GM18517 (cell line): Measurements from ENCODE around the gene MLYCD.
A peak's percentile ranks its signal among the peaks of the same experiment; 100 is the strongest.

Experiments used
- ATAC-seq: cut with Tn5 transposase; IDR thresholded peaks from one replicate; pipeline ENCODE4 v1.9.1; 2021; ENCODE audit warnings: mild to moderate bottlenecking, moderate library complexity; ENCODE audit not compliant: unreplicated experiment

The MLYCD gene

GRCh38 chr16:83899272-83899897 lies 470 bp downstream of the MLYCD start:
- peak; percentile 59 for ATAC-seq

DNA sequence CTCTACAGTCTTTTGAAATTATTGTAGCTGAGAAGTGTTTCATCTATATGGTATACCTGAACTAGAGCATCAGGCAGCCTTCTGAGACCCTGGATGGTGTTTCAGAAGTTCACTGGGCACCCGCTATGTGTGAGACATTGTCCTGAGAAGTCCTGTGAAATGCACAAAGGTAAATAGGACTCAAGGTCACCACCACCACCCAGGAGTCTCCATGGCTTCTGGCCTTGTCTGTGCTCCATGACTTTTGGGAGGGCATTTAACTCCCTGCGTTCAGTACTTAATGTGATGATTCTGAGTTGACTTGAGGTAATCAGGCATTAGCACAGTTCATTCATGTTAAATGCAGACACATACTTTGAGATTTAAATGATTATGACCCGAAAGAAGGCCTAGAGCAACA lies 1.1 kb downstream of the MLYCD start:
- ATAC-seq, result no peak

GRCh38 chr16:83900571-83900970 lies 1.7 kb downstream of the MLYCD start:
- no peak for ATAC-seq

DNA sequence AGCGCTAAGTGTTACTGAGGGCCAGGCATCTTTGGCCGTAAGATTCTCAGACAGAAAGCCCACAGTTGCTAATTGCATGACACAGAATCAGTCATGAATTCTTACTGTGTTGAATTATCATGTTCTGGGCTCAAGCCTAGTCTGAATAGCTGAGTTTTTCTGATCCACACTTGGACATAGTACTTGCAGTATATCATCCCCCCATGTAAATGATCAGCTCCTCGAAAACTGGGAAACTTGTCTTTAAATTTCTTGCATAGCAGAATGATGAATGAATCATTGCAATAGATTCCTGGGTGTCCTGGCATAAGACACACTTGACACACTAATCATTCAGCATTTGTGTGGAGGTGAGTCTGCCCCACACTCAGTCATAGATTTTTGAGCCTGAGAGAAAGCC lies 2.2 kb downstream of the MLYCD start:
- no peak for ATAC-seq

DNA sequence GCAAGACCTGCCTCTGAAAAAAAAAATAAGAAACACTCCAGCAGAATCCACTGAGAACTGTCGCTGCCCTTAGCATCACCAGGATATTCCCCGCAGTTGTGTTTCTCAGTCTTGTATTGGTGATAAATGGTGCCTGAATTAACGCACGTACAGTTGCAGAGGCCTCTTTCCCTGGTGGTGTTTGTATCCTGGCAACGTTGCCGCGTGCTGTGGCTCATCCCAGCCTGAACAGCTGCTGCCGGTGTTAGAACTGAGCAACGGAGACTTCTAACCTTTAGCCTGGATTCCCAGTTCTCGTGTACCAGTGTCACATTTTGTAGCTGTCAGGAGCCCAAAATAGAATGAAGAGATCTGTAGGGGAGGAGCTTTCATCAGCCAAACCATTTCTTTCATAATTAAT lies 4.8 kb downstream of the MLYCD start:
- no peak for ATAC-seq

- ATAC-seq, result no peak
These were observed 7.8 kb downstream of the MLYCD start for GRCh38 chr16:83906683-83907082.

DNA sequence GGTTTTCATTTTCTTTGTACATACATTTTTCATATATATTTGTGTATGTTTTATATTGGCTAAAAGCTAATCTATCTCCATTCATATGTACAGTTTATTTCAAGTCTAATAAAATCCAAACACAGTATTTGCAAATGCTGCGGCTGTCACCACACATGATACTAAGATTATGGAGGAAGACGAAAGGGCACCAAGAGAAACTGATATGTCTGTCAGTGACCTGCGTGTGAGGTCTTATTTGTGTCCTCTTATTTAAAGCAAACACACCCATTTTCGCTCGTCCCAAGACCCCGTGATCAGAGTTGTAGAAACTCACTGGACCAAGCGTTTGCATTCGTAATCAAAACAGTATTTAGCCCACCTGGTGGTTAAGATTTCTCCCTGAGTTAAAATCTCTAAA lies 8.2 kb downstream of the MLYCD start:
- no peak for ATAC-seq

- no peak for ATAC-seq
These were observed 8.8 kb downstream of the MLYCD start for GRCh38 chr16:83907631-83908250.

GRCh38 chr16:83908798-83909197 lies 9.9 kb downstream of the MLYCD start:
- ATAC-seq, result no peak

GRCh38 chr16:83911290-83911689 lies 12.4 kb downstream of the MLYCD start:
- ATAC-seq, result no peak

- ATAC-seq, result no peak
These were observed 13.8 kb downstream of the MLYCD start for GRCh38 chr16:83912519-83913244.

DNA sequence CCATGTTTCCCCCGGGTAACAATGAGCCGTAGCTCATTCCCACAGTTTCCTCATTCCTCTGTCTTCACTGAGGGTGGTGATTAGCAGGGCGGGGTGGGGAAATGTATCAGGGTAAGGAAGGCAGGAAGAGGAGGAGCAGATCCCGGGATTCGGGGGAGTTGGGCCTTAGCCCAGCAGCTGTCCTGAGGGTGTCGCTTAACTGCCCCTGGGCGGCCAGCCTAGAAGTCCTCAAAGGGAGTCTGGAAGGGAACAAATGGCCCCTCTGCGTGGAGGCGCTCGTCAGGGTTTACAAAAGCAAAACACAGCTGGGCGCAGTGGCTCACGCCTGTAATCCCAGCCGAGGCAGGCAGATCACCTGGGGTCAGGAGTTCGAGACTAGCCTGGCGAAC lies 14.3 kb downstream of the MLYCD start:
- no peak for ATAC-seq

GRCh38 chr16:83914091-83914710 lies 15.3 kb downstream of the MLYCD start:
- no peak for ATAC-seq

DNA sequence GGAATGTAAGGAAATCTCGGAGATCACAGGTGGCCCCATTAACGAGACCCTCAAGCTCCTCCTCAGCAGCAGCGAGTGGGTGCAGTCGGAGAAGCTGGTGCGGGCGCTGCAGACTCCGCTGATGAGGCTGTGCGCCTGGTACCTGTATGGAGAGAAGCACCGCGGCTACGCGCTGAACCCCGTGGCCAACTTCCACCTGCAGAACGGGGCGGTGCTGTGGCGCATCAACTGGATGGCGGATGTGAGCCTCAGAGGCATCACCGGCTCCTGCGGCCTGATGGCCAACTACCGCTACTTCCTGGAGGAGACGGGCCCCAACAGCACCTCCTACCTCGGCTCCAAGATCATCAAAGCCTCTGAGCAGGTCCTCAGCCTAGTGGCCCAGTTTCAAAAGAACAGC lies 16.2 kb downstream of the MLYCD start:
- ATAC-seq, result no peak

- no peak for ATAC-seq
These were observed 16.6 kb downstream of the MLYCD start for GRCh38 chr16:83915491-83915890.

- no peak for ATAC-seq
These were observed 18.5 kb downstream of the MLYCD start for GRCh38 chr16:83917152-83918120.

GRCh38 chr16:83920894-83921491 lies 22.1 kb downstream of the MLYCD start:
- ATAC-seq, result no peak

DNA sequence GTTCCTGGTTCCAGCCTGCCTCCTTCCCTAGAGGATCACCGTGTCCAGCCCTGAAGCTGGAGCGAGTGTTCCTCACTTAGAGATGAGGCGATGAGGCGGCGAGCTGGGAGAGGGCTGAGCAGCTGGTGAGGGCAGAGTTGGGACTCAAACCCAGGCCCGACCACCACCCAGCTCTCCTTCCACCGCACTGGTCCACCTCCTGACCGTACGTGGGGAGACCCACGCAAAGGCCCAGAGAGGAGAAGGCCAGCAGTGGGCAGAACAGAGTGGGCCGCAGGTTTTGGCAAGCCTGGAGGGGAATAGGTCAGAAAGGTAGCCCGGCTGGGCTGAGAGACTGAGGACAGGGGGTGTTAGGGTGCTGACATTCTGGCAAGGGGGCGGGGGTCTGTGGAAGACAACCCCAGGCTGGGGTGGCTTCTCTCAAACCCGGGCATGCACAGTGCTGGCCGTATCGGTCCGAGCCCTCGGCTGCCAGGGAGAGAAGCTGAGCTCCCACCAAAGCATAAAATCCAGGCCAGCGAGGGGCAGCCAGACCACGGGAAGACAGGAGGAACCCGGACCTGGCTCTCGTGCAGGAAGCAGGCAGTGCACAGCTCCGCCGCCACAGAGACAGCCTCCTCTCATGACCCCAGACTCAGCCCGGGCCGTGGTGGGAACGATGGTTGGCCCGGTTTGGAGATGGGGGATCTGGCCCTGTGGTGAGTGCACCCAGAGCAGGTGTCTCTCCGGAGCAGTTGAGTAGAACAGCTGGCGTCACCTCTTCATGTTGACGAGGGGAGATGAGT lies 24.9 kb downstream of the MLYCD start:
- ATAC-seq, result no peak

DNA sequence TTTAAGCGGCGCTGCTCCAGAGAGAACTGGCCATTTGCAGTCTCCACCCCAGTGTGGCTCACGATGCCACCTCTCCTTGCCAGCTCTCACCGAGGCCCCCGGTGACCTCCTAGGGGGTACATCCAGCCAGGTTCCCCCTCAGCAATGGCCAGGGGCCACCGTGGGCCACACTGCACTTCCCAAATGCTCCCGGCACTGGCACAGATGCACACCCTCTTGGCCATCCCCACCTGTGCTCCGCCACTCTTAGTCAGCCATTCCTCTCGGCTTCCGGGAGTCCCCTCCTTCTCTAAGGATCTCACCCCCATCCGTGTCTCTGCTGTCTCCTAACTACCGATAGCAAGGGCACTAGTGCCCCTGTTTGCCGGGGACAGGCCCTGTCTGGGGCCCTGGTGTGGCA lies 25.8 kb downstream of the MLYCD start:
- no peak for ATAC-seq
